ENCODE results near the gene FAM169A.
"Not testable (repeated sequence)": the region's sequence is repeated elsewhere in the genome, so short reads cannot be mapped to it uniquely, and the experiment has no call there.

The FAM169A gene

DNA sequence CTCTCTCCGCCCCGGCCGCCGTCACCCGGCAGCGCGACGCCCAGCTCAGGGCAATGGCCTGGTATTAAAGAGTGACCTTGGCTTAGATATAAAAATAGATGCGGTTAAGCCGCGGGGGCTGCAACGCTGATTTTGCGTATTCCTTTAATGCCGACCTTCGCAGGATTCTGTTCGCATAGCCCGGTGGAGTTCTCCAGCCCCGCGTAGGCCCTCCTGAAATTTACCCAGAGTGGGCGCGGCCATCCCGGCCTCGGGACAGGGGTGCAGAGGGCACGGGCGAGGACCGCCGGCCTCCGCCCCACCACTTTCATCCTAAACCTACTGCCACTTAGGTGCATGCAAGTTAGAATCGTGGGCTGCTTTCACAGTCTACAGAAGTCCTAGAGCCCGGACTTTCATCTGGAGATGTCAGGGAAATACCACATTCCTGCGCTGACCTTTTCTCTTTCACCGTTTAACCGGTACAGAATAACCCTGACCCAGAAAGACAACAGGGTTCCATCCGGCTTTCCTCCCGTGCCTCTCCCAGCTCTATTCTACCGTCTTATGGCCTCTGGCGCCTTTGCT, 492 bp upstream of the FAM169A start:
- no peak for DNase-seq

DNA sequence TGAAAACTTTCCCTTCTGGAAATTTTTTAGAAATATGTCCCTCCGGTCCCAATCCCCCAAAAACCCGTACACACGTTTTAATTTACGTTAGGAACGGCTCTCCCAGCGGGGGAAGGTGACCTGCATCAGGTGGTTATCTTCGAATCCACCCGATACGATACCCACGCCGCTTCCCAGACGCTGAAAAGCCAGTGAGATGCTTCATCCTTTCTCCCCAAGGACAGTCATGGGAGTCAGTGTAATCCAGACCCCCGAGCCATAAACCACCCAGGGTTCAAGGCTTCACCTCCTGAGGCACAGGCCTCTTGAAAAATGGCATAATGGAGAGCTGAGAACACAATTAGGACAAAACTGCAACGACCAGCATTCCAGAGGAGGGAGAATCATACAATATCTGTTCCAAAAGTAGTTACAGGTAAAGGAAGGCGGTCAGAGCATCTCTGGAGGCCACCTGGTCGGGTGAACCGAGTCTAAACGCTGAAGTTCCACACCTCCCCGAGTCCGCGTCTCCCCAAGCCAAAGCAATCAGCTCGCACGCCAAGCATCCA, 857 bp downstream of the FAM169A start:
- DNase-seq, result no peak

DNA sequence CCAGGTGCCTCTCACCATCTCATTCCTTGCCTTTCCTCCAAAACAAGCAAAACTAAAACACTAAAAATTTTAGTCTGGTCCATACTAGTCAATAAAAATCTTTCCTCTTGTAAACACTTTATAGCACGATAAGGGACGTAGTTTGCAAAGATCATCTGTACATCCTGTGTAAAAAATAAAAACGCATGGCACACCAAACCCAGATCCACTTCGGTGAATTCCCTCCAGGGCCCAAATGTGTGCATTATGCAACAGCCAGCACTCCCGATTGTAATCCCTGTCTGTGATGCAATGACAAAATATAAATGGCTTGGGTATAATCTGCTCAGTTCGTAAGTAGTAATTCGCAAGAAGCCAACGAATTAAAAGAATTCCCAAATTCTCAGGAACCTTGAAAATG, 1.4 kb downstream of the FAM169A start:
- no peak for DNase-seq

DNA sequence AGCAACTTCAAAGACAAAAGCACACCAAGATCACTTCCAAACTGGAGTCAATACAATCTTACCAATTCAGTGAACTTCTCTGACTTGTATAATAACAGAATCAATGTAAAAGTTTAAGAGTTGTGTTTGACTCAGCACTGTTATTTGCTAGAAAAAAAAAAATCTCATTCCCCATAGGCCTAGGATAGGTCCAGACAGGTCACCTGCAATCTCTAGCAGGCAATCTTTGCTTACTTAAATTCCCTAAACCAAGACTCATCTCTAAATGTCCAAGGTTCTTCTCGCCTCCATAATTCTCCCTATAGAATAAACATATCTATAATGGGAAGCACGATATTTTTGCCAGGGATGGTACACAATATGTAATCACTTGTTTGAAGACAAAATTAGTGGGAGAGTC, 2.5 kb downstream of the FAM169A start:
- DNase-seq, result no peak

DNA sequence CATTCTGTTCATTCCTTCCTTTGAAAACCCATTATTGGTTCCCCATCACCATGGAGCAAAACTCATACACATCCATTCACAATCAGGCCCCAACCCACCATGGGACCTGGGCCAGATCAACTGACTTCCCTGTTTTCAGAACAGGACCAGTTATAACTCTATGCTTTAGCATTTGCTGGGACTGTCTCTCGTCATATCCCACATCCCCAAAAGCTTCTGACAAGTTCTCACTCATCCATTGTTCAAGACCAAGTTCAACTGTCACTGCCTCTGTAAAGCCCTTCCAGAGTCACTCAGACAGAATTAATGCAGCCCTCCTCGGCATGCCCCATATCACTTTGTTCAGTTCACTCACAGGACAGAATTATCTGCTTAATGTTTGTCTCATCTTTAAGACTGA, 4.0 kb downstream of the FAM169A start:
- DNase-seq, result no peak

DNA sequence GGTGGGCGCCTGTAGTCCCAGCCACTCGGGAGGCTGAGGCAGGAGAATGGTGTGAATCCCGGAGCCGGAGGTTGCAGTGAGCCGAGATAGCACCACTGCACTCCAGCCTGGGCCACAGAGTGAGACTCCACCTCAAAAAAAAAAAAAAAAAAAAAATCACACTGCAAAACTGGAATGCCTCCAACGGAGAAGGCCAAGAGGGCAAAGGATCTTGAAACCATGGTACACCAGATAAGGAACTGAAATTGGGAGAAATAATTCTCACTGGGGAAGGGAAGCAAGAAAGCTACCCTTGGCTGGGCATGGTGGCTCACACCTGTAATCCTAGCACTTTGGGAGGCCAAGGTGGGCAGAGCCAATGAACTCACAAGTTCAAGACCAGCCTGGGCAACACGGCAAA, 9.2 kb downstream of the FAM169A start:
- not testable (repeated sequence) for DNase-seq

DNA sequence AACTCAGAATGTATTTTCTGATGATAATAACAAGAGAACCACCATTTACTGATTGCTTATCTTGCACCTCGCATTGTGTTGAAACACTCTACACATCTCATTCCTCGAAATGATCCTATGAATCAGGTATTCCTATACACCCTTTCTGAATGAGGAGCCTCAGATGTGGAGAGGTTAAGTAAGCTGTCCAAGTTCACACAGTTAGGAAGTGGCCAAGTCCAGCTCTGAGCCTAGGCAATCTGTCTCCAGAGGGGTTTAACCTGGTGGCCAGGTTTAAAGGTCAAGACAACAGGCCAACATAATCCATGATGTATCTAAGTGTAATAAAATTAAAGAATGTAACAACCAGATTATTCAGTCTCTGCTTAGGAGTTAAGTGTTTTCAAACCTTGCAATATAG, 12.9 kb downstream of the FAM169A start:
- DNase-seq, result no peak

DNA sequence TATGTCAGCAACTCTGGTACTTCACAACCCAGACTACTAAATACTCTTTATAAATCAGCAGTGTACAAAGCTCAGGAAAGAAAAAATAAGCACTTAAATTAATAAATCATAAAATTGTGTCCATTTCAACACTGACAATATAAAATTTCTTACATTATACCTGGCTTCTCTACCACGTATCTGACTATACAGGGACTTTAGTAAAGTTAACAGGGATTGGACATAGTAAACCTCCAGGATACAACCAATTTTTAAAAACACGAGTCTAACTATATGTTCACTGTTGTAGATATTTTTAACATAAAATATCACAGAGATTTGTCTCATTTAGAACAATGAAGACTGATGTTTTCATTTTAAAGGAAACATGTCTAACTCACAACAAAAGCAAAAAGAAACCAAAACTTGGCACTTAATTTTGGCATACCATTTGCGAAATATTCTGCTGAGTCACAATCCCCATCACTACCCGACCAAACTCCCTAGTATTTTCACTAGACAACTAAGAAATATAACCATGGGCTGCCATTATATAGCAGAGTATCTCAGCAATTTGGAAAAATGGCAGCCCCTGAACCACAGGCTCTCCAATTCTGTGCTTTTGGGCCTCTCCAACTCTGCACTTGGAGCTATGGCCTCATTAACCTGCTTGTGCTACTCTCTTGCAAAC, 14.4 kb downstream of the FAM169A start:
- no peak for DNase-seq

DNA sequence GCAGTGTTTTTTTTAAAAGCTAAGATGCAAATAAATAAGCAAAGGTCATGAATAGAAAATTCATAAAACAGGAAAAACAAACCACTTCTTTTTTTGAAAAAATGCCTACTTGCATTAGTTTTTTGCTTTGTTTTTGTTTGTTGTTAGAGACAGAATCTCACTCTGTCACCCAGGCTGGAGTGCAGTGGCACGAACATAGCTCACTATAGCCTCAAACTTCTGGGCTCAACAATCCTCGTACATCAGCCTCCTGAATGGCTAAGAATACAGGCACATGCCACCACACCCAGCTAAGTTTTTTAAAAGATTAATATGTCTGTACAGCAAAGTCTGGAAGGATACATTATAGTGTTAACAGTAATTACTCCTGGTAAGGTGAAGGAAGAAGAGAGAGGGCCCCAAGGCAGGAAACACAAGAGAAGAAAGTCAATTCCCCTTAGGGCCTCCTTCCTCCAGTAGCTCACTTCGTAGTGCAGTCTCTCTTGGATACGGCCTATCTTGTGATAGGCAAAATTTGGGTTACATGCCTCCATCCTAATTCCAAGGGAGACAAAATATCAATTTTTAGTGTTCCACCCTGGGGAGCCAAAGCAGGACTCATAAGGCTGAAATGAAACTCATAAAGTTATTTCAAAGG, 15.3 kb downstream of the FAM169A start:
- DNase-seq, result no peak

DNA sequence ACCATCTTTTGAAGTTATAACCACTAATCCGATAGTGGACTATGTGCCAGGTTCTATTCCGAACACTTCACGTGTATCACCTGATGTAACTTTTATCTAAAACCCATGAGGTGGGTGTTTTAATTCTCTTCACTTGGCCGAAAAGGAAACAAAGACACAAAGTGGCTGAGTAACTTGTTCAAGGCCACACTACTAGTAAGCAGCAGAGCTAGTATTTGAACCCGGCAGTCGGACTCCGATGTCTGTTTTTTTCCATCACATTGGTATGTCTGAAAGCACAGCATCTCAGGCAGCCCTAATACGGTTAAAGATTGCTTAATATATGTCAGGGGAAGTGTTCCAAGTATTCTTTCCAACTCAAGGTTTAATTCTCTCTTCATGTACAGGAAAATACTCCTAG, 16.2 kb downstream of the FAM169A start:
- DNase-seq, result no peak

DNA sequence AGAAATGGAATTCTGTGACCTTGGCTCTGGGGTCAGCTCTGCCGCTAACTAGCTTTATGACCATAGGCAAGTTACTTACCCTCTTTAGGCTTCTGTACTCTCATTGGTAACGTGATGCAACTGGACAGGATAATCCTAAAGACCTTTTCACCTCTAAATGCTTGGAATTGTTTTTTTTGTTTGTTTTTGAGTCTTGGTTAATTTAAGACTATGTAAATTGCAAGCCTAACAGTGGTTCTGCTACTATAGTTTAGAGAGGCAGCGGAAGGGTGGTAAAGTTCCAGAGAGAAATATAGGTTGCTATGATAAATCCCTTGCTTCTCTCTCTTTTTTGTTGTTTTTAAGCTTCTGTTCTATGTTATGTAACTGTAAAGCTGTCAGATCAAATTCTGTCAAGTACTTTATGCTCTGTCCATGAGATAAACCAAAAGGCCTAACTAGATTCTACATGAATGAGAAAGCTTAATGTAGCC, 17.6 kb downstream of the FAM169A start:
- DNase-seq, result no peak

DNA sequence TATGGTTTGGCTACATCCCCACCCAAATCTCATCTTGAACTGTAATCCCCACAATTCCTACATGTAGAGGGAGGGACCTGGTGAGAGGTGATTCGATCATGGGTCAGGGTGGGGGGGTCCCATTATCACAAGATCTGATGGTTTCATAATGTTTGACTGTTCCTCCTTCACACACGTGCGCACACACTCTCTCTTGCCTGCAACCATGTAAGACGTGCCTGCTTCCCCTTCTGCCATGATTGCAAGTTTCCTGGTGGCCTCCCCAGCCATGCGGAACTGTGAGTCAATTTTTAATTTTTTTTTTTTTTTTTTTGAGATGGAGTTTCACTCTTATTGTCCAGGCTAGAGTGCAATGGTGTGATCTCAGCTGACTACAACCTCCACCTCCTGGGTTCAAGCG, 27.0 kb downstream of the FAM169A start:
- no peak for DNase-seq

DNA sequence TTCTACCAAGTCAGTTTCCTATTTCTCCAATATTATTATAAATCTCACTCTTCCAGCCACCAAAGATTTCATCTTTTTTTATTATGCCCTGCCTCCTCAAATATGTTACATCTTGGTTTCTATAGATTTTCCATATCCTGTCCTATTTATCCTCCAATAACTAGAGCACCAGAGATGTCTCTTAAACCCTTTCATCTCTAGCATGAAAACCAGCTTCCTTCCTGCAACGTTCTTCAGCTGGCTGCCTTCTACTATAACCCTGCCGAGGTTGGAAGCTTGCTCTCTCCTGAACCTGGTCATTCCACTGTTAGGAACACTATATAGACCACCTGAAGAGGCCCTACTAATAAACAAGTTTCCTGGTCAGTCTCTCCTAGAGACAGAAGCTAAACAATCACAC, 27.9 kb downstream of the FAM169A start:
- no peak for DNase-seq

DNA sequence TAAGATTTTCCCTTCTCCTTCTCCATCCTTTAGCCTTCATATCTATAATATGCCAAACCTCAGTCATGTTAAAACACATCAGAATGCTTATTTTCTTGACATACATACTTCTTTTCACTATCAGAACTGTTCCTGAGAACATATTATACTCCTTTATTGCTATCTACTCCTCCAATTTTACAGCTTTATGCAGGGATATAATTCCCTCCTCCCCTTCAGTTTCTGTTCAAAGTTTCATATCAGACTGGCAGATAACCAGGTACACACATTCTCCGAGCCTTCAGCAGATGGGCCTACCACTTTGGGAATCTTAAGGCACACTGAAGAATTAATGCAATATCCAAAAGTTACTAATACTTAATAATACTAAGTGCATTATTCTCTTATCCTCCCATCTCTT, 29.1 kb downstream of the FAM169A start:
- DNase-seq, result no peak

DNA sequence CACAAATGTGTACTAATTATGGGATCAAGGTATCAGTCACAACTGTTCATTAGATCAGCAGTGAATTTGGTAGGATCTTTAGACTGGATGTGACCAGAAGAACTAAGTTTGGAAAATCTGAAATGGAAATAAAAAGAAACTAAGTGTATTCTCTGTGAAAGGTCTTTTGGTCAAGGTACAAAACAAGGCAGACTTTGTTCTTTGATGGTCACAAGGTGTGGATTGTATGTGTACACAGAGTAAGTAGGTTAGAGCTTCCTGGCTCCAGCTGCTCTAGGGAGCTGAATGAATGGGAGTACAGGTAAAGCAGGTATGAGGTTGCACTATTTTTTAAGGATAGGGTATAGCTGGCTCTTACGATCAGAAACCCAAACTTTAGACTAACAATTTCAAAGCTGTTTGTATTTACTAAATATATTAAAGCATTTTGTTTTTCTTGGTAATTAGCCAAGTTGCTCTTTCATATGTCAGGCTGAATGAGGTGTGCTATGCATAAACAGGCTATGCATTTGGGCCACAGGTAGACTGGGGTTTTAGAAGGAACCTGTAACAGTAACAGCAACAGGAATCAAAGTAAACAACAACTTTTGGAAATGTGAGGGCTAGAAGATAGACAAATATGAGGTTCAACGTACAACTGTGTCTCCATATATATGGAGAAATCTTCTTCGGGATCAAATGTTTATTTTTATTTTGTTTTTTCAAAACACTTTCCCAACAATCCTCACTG, 32.5 kb downstream of the FAM169A start:
- DNase-seq, result no peak

DNA sequence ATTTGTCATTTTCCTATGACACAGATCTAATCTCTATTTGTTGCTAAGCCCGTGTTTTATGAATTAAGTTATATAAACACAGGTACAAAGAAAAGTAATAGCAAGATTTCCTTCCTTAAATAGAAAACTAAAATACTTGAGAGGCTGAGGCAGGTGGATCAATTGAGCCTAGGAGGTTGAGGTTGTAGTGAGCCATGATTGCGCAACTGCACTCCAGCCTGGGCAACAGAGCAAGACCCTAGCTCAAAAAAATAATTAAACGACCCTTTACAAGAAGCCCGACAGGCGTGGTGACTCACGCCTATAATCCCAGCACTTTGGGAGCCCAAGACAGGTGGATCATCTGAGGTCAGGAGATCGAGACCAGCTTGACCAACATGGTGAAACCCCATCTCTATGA, 36.8 kb downstream of the FAM169A start:
- no peak for DNase-seq

DNA sequence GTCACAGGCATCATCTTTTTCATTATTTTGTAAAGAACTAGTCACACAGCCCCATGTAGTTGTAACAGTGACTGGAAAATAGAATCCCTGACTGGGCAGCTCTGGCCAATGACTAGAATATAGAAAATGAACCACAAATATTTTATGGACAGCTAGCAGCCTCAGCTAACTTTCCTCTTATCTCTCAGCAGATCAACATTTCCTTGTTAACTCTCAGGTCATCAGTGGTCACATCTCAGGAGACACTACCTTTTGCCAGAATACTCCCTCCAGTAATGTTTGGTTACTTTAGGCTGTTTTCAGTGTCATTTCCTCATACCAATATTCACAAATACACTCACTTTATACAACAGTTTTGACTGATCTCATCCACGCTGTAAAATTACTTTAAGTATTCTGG, 43.9 kb downstream of the FAM169A start:
- no peak for DNase-seq

DNA sequence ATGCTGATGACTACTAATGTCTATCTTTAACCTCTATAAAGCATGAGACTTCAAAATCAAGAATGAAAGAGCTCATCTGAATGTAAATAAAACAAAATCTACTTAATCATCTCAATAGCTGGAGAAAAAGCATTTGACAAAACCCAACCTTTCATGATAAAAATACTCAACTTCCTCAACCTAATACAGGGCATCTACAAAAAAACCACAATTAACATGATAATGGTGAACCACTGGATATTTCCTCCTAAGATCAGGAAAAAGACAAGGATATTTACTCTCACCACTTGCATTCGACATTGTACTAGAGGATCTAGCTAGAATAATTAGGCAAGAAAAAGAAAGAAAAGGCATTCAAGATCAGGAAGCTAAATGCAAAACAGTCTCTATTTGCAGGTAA, 49.3 kb downstream of the FAM169A start:
- no peak for DNase-seq

DNA sequence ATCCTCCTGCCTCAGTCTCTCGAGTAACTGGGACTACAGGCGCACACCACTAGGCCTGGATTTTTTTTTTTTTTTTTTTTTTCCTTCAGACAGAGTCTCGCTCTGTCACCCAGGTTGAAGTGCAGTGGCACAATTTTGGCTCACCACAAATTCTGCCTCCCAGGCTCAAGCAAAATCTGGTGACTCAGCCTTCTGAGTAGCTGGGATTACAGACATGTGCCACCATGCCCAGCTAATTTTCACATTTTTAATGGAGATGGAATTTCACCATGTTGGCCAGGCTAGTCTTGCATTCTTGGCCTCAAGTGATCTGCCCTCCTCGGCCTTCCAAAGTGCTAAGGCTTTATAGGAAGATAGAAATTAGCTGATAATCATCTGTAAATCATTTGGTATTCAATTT, 55.3 kb downstream of the FAM169A start:
- no peak for DNase-seq

DNA sequence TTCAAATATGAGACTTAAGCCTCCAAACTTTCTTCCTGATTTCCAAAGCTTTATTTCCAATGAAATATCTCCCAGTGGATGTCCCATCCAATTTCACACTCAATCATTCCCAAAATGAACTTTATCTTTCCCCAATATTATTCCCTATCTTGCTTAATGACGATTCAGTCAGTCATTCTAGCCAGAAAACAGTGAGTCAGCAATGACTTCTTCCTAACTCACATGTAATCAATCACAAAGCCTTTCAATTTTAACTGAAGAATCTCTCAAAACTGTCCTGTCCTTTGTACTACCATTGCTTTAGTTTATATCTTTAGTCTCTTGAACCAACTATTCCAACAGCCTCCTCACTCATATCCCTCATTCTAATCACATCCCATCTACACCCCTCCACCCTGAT, 64.2 kb downstream of the FAM169A start:
- no peak for DNase-seq

DNA sequence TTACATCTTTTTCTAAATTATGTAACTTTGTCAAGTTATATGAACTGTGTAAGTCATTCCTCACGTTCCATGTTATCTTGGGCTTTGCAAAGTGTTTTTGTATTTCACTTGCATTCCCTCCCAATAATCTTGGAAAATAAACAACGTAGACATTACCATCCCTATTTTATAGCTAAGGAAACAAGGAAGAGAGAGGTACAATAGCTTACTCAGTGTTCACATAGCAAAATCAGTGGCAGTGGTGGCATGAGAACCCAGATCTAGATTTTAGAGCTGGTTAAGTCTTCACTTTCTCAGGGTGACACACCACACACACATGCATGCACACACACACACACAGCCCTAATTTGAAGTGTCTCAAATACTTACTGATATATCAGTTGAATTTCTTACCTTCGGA, 65.0 kb downstream of the FAM169A start:
- no peak for DNase-seq

DNA sequence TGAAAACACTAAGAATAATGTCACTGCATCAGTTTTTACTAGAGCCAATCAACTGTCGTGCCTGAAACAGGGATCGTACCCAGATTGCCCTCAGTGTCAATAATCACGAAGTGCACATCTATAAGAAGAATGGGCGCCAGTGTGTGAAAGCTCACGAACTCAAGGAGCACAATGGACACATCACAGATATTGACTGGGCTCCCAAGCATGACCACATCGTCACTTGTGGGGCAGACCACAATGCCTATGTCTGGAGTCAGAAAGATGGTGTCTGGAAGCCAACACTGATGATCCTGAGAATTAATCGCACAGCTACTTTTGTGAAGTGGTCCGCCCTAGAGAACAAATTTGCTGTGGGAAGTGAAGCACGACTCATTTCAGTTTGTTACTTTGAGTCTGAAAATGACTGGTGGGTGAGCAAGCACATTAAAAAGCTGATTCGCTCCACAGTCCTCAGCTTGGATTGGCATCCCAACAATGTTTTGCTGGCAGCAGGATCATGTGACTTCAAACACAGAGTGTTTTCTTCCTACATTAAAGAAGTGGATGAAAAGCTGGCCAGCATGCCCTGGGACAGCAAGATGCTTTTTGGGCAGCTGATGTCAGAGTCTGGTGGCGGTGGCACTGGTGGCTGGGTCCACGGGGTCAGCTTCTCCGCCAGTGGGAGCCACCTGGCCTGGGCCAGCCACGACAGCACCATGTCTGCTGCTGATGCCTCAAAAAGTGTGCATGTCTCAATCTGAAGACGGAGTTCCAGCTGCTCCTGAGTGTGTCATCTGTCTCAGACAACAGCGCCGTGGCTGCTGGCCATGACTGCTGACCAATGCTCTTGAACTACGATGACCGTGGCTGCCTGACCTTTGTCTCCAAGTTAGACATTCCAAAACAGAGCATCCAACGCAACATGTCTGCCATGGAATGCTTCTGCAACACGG, 66.9 kb downstream of the FAM169A start:
- no peak for DNase-seq

DNA sequence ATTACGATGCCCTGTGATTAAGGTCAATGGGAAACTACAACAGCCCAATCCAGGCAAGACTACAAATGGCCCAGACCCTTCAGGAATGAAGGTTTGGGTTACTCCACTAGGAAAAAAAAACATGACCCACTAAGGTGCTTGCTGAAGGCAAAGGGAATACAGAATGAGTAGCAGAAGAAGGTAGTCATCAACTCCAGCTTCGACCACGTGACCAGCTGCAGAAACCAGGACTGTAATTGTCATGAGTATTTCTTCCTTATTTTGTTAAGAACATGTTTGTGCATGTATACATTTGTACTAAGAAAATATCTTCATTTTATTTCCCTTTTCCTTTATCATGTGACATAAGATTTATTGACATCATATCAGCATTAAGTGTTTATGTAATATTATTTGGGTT, 74.5 kb downstream of the FAM169A start:
- not testable (repeated sequence) for DNase-seq
